T-helper 1 cell treated with Interleukin-12 subunit alpha and Interleukin-12 subunit beta and Interleukin-4 antibody, amounts not matched to agents 30 ng/mL and 1 ng/mL, for 36 hours (primary cell): ENCODE measurements around the gene BLVRB. TPM values are rescaled to one million over a fixed set of nuclear protein-coding genes. Genes with fewer than 3 reads are reported as not detected.
"Not testable (repeated sequence)": the region's sequence is repeated elsewhere in the genome, so short reads cannot be mapped to it uniquely, and the experiment has no call there.

Source experiments
- intact Hi-C: fragments of 100-400 bp; cut with micrococcal nuclease; formaldehyde crosslinking; loops from one replicate; pipeline ENCODE4 v1.15.1; 2024
- total RNA-seq: library from RNA; stranded (reverse); gene quantifications from 2 replicates; pipeline ENCODE4 v1.2.3, GENCODE V29; 2022

Gene BLVRB
- total RNA-seq, 1 donor from 2014 or later, result 10.2 TPM

DNA sequence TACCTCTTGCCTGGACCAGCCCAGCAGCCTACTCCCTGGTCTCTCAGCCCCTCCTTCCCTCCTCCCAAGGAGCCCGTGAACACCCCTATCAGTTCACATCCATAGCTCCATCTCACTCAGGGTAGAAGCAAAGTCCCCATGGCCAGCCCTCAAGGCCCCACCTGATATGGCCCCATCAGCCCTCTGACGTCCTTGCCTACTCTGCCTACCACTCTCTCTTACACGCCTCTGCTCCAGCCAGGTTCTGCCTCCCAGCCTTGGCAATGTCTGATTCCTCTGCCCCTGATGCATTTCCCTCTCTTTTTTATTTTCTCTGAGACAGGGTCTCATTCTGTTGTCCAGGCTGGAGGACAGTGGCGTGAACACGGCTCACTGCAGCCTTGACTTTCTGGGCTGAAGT lies 13.5 kb downstream of the BLVRB start:
- intact Hi-C loops, result no loop called here

DNA sequence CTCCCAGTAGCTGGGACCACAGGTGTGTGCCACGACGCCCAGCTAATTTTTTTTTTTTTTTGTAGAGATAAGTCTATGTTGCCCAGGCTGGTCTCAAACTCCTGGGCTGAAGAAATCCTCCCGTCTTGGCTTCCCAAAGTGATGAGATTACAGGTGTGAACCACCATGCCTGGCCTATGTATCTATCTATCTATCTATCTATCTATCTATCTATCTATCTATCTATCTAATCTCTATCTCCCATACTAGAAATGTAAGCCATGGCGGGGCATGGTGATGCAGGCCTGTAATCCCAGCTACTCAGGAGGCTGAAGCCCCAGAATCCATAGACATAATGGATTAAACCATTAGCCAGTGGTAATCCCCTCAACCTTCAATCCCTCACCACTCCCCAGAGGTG lies 14.9 kb downstream of the BLVRB start:
- intact Hi-C loops, result no loop called here

DNA sequence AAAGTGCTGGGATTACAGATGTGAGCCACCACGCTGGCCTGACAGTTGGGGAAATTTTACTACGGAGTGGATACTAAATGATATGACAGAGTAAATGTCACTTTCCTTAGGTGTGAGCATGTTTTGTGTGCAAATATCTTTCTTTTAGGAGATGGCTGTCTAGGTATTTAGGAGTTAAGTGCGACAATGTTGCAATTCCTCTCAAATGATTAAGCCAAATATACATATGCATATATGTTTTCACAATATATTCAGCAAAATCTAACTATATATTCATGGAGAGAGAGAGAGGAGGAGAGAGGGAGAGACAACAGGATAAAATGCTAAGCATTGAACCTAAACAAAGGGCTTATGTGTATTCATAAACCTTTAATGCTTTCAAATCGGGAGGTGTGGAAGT lies 16.0 kb downstream of the BLVRB start:
- intact Hi-C loops, result loop anchor here (10.0 kb wide), 2 partner anchors 265 to 1085 kb away; partner anchors contain the start of genes COQ8B and ITPKC

DNA sequence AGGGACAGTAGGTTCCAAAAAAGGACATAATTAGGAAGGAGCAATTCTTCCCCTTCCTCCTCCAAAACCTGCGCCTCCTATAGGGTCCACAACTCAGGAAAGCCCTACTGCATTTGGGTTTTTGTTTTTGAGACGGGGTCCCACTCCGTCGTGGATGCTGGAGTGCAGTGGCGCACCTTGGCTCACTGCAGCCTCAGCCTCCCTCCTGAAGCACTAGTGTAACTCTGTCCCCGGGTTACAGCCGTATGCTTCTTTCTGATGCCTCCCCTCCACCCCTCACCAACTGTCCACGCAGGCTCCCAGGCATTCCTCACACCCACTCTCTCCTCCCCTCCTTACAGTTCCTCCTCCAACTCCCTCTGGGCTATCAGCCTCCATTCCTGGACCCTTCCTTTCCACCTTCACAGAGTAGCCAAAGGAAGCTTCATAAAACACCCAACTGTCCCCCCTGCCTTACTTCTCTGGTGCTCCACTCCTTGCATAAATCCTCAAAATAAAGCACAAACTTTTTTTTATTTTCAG lies 19.2 kb downstream of the BLVRB start:
- intact Hi-C loops, result loop anchor here (10.0 kb wide), 2 partner anchors 268 to 1088 kb away; partner anchors contain the start of genes COQ8B and ITPKC

DNA sequence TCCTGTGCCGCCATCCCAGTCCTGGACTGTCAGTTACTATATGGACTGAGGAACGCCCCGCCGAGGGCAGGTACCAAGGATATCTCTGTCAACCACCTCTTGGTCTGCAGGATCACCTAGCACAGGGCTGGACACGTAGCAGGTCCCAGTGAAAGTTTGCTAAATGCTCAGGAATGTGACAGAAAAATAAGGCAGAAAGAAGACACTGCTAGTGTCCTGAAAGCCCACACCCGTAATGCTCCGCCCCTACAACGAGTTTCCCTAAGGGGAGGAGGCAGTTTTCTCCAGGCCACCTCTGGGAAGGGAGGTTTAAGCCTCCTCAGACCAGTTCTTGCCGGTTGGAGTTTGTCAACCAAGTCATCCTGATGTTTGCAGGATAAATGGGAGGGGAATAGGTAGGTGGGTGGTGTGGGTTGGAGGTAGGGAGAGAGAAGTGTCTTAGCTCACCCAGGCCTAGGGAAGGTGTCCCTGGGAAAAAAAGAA lies 19.7 kb downstream of the BLVRB start:
- intact Hi-C loops, result loop anchor here (10.0 kb wide), 2 partner anchors 269 to 1089 kb away; partner anchors contain the start of genes COQ8B and ITPKC

DNA sequence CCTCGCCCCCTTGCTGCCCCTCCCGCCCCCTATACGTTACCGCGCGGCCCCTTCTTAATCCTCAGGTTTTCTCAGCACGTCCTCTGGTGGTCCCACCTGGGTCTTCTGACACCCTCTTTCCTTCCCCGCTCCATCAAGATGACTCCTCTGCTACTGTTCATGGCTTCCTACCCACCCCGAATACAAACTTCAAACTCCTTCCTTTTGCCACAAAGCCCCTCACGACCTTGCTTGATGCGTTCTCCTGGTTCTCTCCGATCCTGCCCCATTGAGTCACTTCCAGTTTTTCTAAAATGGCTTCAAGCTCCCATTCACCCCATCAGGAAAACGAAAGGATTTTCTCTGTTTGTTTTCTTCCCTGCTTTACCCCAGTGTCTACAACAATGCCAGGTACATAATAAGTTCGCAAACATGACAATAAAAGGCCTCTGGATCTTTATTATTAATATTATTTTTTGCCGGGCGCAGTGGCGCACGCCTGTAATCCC lies 20.7 kb downstream of the BLVRB start:
- intact Hi-C loops, result loop anchor here (1.0 to 10.0 kb wide), 14 partner anchors 97 to 1090 kb away; partner anchors contain the start of genes AKT2, C19orf47, COQ8B and DYRK1B

DNA sequence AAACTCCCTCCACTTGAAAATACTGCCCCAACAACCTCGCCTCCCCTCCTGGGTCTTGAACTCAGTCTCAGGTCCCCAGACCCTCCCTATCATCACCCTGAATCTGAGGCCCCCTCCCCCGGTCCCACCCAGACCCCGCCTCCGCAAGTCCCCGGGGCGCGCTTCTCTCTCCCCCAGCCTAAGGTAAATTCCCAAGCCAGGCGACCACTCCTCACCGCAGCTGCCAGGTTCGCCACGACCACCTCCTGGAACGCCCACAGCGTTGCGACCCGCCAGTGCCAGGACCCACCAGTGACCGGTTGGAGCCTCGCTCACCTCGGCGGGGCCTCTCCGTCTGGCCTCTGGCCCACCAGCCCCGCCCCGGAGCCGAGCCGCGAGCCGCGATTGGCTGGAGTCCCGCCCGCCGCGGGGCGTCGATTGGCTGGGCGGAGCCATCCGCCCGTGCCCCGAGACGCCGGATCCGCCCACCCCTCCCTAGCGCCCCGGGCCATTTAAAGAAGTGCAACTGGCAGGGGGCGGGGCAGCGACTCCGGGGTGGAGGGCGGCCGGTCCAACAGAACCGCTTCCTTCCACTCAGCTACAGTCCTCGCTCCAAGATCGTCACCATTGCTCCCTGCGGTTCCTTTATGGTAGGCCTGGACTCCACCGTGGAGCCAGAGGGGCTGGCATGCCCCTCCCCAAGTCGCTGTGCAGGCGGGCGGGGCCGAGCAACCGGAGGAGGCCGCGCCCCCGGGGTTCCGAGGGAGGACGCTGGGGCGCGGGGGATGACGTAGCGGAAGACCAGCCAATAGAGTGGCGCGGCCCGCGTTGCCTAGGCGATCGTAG lies 21.3 kb downstream of the BLVRB start, which contains the start of gene SERTAD3:
SERTAD3 (minus strand) TSS at position 336 of the 825 bp plus-strand sequence. CDS start 2,255 bp downstream, outside the sequence.
- intact Hi-C loops, result loop anchor here (1.0 to 10.0 kb wide), 23 partner anchors 11 to 1091 kb away; partner anchors contain the start of genes AKT2, BCKDHA, BLVRB and C19orf47

DNA sequence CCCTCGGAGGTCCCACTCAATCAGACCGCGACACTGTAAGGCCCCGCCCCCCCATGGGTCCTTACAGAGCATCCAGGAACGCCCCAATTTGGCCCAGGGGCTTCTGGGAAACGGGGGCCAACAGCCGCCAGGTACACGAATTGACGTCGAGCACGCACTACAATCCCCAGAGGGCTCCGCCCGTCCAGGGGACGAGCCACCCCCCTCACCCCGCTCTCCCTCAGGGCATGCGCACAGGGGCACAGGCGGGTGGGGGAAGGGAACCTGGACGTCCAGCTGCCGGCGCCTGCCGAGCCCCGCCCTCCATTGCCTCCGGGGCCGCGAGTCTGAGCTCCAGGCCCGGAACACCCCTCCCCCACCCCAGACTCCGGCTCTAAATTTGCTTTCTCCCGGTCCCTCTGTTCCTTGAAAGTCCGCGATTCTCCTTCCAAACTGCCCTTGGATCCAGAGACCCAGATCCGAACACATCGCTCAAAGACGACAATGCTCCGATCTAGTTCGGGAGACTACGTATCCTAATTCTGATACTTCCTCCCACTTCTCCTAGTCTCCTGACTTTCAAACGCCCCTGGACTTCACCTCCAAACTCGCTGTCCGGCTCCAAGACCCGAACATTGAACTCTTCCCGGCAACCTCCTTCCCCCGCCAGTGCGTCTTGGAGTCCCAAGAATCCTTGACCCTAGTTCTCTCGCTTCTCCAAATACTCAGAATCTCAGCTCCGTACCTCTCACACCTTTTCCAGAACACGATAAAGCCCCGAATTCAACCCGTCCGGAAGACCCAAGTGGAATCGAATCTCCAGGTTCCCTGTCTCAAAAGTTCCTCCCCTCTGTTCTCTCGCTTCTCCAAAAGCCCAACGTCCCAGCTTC lies 22.2 kb downstream of the BLVRB start:
- intact Hi-C loops, result loop anchor here (1.0 to 10.0 kb wide), 15 partner anchors 10 to 1091 kb away; partner anchors contain the start of genes BCKDHA, BLVRB, COQ8B and DYRK1B

DNA sequence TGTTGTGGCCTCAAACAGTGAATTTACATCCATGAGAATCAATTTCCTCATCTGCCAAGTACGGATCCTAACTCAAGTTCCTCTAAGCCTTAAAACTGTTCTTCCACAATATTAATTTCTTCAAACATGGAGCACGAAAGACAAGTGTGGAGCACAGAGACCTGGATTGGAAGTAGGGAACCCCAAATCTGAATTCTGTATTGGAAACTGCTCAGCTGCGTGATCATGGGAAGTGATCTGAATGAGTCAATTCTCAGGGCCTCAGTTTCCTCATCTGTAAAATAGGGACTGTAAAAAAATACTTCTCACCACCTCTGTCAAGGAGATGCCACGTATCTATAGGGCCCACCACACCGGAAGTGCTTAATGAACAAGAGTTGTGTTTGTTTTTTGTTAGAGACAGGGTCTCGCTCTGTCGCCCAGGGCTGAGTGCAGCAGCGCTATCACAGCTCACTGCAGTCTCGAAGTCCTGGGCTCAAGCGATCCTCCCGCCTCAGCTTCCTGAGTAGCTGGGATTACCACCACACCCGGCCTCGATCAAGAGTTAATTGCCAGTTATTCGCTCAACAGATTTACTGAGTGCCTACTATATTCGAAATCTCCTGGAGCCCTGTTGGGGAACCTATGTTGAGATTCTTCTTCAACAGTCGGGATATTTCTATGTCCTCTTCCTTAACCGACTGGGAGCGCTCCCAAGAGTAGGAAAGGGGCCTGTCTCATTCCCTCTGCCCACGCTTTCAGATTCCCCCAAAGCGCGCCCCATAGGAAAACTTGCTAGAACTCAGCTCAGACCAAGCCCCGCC lies 23.0 kb downstream of the BLVRB start:
- intact Hi-C loops, result loop anchor here (1.0 to 10.0 kb wide), 15 partner anchors 9 to 1092 kb away; partner anchors contain the start of genes BCKDHA, BLVRB, COQ8B and DYRK1B

DNA sequence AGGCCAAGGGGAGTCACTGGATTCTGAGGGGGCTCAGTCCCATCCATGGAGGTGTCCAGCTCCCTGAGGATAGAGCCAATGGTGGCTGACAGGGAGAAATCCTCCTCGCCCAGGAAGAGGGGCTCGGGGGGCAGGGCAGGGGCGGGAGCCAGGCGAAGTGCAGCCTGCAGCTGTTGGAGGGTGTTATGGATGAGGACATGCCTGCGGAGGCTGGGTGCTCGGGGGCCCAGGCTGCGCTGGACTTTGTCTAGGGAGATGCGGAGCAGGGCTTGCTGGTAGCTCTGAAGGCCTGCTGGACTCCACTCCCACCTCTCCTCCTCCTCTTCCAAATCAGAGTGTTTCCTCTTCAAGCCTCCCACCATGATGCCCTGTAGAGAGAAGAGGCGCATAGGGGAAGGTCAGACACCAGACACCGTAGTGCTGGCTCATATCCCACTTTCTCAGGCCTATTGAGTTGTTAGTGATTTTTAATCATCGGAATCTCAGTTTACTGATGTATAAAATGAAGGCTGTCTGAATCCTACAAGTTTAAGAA lies 23.8 kb downstream of the BLVRB start:
- intact Hi-C loops, result loop anchor here (2.0 to 10.0 kb wide), 7 partner anchors 163 to 1093 kb away; partner anchors contain the start of genes COQ8B, DYRK1B, HNRNPUL1 and ITPKC

DNA sequence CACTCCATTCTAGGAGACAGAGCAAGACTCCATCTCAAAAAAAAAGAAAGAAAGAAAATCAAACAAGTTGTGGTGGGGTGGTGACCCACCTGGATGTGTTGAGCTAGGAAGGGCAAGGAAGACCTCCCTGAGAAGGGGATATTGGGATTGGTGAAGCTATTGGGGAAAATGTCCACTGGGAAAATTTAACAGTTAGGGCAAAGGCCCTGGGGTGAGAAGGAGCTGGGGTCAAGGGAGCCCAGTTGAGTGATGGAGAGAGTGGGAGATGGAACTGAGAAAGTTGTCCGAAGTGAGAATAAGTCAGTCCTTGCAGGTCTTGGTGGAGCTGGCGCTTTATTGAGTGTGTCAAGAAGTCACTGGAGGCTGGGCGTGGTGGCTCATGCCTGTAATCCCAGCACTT lies 27.3 kb downstream of the BLVRB start:
- intact Hi-C loops, result no loop called here

DNA sequence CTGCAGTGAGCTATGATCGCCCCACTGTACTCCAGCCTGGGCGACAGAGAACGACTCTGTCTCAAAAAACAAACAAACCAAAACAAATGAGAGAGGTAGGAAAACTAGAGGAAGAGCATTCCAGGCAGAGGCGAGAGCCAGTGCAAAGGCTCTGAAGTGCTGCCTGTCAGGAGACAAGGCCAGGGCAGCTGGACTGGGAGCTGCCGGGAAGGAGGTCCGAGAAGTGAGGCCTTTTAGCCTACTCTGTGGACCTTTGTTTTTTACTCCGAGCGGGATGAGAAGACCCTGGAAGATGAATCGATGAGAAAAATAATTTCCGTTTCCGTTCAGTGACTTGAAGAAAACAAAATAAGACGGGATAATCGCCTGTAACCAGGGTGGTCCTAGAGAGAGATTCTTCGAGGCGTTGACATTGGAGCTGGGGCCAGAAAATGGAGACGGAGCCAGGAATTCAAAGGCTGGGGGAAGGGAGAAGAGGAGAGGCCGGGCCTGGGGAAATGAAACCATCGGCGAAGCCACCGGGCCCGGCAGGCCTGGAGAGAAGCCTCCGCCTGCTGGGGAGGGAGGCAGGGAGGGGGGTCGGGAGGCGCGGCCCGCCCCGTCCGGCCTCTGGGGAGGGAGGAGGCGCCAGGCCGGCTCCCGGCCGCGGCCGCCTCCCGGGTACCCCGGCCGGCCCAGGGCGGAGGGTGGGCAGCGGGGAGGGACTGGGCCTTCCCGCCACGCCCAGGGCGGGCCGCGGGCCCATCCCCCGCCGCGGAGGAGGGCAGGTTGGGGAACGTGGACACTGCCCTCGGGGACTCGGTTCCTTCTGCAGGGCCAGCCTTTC lies 31.9 kb downstream of the BLVRB start:
- intact Hi-C loops, result loop anchor here (1.0 kb wide), 2 partner anchors 8 to 10 kb away; partner anchors contain the start of gene SERTAD1

DNA sequence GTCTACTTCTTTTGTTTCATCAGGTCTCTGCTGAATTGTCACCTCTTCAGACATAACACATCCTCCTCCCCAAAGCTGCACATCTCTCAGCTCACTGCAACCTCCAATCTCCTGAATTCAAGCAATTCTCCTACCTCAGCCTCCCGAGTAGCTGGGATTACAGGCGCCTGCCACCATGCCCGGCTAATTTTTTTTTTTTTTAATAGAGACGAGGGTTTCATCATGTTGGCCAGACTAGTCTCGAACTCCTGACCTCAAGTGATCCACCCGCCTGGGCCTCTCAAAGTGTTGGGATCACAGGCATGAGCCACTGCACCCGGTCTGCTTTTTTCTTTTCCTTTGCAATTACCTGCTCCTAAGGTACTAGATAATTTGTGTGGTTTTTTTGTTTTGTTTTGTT lies 32.8 kb downstream of the BLVRB start:
- intact Hi-C loops, result loop anchor here (1.0 kb wide), 2 partner anchors 7 to 11 kb away; partner anchors contain the start of gene SERTAD1

DNA sequence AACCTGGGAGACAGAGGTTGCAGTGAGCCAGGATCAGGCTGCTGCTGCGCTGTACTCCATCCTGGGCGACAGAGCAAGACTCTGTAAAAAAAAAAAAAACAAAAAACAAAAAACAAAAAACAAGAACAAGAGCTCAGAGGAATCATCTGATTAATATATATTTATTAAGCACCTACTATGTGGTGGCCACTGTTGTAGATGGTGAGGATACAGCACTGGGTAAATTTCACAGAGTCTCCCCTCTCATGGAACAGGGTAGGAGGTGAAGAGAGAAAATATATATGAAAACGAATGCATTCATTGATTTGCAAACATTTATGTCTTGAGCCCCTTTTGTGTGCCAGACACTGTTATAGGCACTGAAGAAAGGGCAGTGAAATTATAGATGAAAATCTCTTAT lies 33.8 kb downstream of the BLVRB start:
- intact Hi-C loops, result no loop called here

DNA sequence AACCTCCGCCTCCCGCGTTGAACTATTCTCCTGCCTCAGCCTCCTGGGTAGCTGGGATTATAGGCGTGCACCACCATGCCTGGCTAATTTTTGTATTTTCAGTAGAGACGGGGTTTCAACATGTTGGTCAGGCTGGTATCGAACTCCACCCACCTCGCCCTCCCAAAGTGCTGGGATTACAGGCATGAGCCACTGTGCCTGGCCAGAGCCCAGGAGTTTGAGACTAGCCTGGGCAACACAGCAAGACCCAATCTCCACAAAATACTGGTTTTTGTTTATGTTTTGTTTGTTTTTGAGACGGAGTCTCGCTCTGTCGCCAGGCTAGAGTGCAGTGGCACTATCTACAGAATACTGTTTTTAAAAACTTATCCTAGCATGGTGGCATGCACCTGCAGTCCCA lies 35.3 kb downstream of the BLVRB start:
- intact Hi-C loops, result not testable (repeated sequence)

DNA sequence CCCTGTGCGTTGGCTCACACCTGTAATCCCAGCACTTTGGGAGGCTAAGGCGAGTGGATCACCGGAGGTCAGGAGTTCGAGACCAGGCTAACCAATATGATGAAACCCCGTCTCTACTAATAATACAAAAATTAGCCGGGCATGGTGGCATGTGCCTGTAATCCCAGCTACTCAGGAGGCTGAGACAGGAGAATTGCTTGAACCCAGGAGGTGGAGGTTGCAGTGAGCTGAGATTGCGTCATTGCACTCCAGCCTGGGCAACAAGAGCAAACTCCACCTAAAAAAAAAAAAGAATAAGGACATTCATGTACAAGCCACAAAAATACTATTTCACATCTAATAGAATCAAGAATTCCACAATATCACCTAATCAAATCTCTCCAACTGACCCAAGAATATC lies 37.3 kb downstream of the BLVRB start:
- intact Hi-C loops, result loop anchor here (10.0 kb wide), 3 partner anchors 583 to 1437 kb away; partner anchors contain the start of genes FBL and RPS19

DNA sequence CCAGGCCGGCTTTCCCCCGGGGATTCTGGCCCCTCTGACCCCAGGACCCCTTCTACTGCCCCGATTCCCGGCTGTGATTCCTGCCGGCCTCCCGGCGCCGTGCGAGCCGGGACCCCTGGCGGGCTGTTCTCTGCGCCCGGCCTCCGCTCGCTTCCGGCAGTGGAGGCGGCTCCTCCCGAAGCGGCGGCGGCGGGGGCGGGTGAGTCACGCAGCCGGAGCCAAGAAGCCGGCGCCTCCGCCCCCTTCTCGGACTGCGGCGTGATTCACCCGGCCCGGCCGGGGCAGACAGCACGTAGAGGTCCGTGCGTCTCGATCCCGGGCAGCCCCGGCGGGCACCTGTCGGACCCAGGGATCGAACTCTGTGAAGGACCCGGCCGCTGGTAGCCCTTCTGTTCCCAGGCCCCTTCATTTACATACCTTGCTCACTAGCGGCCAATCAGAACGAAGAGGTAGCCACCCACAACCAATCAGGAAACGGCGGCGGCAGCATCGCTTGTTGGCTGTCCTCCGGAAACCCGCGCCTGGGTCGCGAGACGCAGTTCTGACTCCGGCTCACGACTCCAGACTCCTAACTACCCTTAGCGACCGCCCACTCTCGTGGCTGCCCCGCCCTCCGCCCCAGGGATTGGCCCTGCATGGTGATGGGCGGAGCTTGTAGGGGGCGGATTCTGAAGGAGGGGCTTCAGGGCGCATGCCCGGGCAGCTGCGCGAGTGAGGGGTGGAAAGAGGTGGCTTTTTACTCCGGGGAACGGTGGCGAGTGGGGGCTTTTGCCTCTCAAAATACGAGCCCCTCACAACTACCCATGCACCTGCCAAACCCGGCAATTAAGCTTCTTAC lies 39.9 kb downstream of the BLVRB start, which contains the start of gene SERTAD1:
SERTAD1 (minus strand) TSS at position 543 of the 838 bp plus-strand sequence. CDS start 2,446 bp downstream, outside the sequence.
- intact Hi-C loops, result loop anchor here (1.0 to 10.0 kb wide), 12 partner anchors 8 to 1439 kb away; partner anchors contain the start of genes AKT2, BLVRB, C19orf47 and FBL
